OCI-LY3 (cell line): ENCODE data around the gene APBB2.

Experiments
- EZH2phosphoT487 ChIP-seq: fragments of 200-600 bp; shearing (Covaris generic); IDR thresholded peaks from 2 replicates; pipeline ENCODE4 v1.6.1; 2018; ENCODE audit warnings: antibody characterized with exemption, mixed run types, low read depth
- TF ChIP-seq, protein P1 (sequence below): fragments of 200-600, 300-600 bp; sonication (generic); IDR thresholded peaks from 2 replicates; pipeline ENCODE4 v1.5.1; 2014; ENCODE audit warnings: antibody characterized with exemption, low read length, low read depth

DNA sequence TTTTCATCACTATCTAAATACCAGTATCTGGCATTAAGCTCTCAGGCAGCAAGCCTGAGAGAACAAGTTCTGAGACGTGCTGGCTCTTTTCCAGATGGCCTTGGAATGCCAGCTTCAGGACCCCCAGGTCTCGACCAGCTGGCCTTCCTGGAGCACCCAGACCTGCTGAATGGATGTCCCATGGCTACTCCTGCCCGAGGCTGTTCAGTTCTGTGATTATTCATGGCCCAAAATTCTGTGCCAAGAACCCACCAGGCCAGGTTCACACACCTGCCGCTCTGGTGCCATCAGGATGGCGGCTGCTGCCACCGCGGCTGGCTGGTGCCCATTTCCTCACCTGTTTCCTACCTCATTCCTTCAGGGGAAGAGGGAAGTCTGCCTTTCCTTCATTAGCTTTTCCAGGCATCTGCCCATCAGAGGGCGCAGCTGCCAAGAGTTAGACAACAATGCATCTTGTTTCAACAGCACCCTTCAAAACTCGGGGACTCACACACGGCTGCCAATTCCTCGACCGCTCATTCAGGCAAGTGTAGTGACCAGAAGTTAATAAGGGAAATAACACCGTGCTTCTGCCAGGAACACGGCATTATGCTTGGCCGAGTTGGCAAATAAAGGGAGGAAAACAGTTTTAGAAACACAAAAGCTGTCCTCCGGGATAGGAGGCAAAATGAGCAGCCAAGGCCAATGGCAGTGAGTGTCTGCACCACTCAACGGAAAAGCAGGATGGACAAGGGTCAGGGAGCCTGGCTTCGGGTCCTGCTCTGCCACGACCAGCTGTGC is 290.8 kb downstream of the APBB2 start:
- TF ChIP-seq, protein P1, sequence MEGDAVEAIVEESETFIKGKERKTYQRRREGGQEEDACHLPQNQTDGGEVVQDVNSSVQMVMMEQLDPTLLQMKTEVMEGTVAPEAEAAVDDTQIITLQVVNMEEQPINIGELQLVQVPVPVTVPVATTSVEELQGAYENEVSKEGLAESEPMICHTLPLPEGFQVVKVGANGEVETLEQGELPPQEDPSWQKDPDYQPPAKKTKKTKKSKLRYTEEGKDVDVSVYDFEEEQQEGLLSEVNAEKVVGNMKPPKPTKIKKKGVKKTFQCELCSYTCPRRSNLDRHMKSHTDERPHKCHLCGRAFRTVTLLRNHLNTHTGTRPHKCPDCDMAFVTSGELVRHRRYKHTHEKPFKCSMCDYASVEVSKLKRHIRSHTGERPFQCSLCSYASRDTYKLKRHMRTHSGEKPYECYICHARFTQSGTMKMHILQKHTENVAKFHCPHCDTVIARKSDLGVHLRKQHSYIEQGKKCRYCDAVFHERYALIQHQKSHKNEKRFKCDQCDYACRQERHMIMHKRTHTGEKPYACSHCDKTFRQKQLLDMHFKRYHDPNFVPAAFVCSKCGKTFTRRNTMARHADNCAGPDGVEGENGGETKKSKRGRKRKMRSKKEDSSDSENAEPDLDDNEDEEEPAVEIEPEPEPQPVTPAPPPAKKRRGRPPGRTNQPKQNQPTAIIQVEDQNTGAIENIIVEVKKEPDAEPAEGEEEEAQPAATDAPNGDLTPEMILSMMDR: no peak
- TF ChIP-seq EZH2phosphoT487: no peak
